KMS-11 (cell line): ENCODE results near the gene UBL7.

ENCODE experiments used
- H2AFZ ChIP-seq: fragments of 200-600 bp; sonication (generic); 2 replicates; pipeline ENCODE4 v1.6.1; 2016; ENCODE audit warnings: antibody characterized with exemption, mixed run types, low read depth
- H3K27ac ChIP-seq: fragments of 200-600 bp; sonication (generic); 2 replicates; pipeline ENCODE4 v1.6.1; 2016; ENCODE audit warnings: mild to moderate bottlenecking, mixed run types
- H3K27me3 ChIP-seq: fragments of 200-600 bp; sonication (generic); 2 replicates; pipeline ENCODE4 v1.6.1; 2017; ENCODE audit warnings: mild to moderate bottlenecking, low read depth, mixed run types, moderate library complexity; ENCODE audit not compliant: insufficient read depth
- H3K36me3 ChIP-seq: fragments of 200-600 bp; sonication (generic); 2 replicates; pipeline ENCODE4 v1.6.1; 2017; ENCODE audit warnings: mild to moderate bottlenecking, mixed run types; ENCODE audit not compliant: insufficient read depth
- H3K4me1 ChIP-seq: fragments of 200-600 bp; sonication (generic); 2 replicates; pipeline ENCODE4 v1.6.1; 2016; ENCODE audit warnings: mild to moderate bottlenecking, low read depth, mixed run types; ENCODE audit not compliant: poor library complexity, severe bottlenecking
- H3K4me2 ChIP-seq: fragments of 200-600 bp; sonication (generic); 2 replicates; pipeline ENCODE4 v1.7.0; 2016; ENCODE audit warnings: mild to moderate bottlenecking, mixed run types
- H3K4me3 ChIP-seq: fragments of 200-600 bp; sonication (generic); IDR thresholded peaks from 2 replicates; pipeline ENCODE4 v1.6.1; 2017; ENCODE audit warnings: low read depth, low read length, mixed read lengths; ENCODE audit not compliant: insufficient read depth
- H3K79me2 ChIP-seq: fragments of 200-600 bp; sonication (generic); 2 replicates; pipeline ENCODE4 v1.6.1; 2016; ENCODE audit warnings: low read depth, mixed run types; ENCODE audit not compliant: insufficient read depth
- H3K9ac ChIP-seq: fragments of 200-600 bp; sonication (generic); 2 replicates; pipeline ENCODE4 v1.6.1; 2016; ENCODE audit warnings: mild to moderate bottlenecking, mixed run types
- H4K20me1 ChIP-seq: fragments of 200-600 bp; sonication (generic); 2 replicates; pipeline ENCODE4 v1.6.1; 2016; ENCODE audit warnings: mild to moderate bottlenecking, mixed run types; ENCODE audit not compliant: insufficient read depth
- TF ChIP-seq, protein P1 (sequence below): fragments of 200-600 bp; sonication (generic); conservative IDR thresholded peaks from 2 replicates; pipeline ENCODE4 v1.6.1; 2017; ENCODE audit warnings: low read depth, mild to moderate bottlenecking, antibody characterized with exemption, low read length, moderate library complexity, mixed read lengths

UBL7 gene

GRCh38 chr15:74410502-74410901, 50.5 kb downstream of the UBL7 start:
- Histone ChIP-seq H3K4me3 (no peak overlapping the region), H3K27me3 (no peaks in the 10 kb centered on the region), H2AFZ (no peak overlapping the region), H3K9ac (no peak overlapping the region), H3K4me2 (no peak overlapping the region), H3K79me2 (no peaks in the 10 kb centered on the region), H3K4me1 (peaks cover 14% of the 10 kb centered on the region), H3K27ac (no peak overlapping the region), H3K36me3 (no peaks in the 10 kb centered on the region), H4K20me1 (no peaks in the 10 kb centered on the region)
- TF ChIP-seq, protein P1, sequence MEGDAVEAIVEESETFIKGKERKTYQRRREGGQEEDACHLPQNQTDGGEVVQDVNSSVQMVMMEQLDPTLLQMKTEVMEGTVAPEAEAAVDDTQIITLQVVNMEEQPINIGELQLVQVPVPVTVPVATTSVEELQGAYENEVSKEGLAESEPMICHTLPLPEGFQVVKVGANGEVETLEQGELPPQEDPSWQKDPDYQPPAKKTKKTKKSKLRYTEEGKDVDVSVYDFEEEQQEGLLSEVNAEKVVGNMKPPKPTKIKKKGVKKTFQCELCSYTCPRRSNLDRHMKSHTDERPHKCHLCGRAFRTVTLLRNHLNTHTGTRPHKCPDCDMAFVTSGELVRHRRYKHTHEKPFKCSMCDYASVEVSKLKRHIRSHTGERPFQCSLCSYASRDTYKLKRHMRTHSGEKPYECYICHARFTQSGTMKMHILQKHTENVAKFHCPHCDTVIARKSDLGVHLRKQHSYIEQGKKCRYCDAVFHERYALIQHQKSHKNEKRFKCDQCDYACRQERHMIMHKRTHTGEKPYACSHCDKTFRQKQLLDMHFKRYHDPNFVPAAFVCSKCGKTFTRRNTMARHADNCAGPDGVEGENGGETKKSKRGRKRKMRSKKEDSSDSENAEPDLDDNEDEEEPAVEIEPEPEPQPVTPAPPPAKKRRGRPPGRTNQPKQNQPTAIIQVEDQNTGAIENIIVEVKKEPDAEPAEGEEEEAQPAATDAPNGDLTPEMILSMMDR, result no peak

- no peak overlapping the region for H3K9ac ChIP-seq
- no peak overlapping the region for H3K27ac ChIP-seq
- H3K4me3 ChIP-seq, result no peak overlapping the region
- H3K27me3 ChIP-seq, result no peaks in the 10 kb centered on the region
- H2AFZ ChIP-seq, result no peak overlapping the region
- no peak overlapping the region for H3K4me2 ChIP-seq
- H3K4me1 ChIP-seq, result peaks cover 1% of the 10 kb centered on the region
- H3K79me2 ChIP-seq, result no peaks in the 10 kb centered on the region
- TF ChIP-seq, protein P1, result no peak
- no peaks in the 10 kb centered on the region for H4K20me1 ChIP-seq
- H3K36me3 ChIP-seq, result no peaks in the 10 kb centered on the region
Observed at GRCh38 chr15:74409225-74409624, 51.7 kb downstream of the UBL7 start.

- no peaks in the 10 kb centered on the region for H3K4me1 ChIP-seq
- H3K79me2 ChIP-seq, result no peaks in the 10 kb centered on the region
- H3K9ac ChIP-seq, result no peak overlapping the region
- no peak overlapping the region for H2AFZ ChIP-seq
- no peaks in the 10 kb centered on the region for H4K20me1 ChIP-seq
- no peaks in the 10 kb centered on the region for H3K36me3 ChIP-seq
- H3K4me2 ChIP-seq, result no peak overlapping the region
- TF ChIP-seq, protein P1, result no peak
- H3K4me3 ChIP-seq, result no peak overlapping the region
- no peak overlapping the region for H3K27ac ChIP-seq
- H3K27me3 ChIP-seq, result no peaks in the 10 kb centered on the region
Observed at GRCh38 chr15:74408815-74409214, 52.1 kb downstream of the UBL7 start.

DNA sequence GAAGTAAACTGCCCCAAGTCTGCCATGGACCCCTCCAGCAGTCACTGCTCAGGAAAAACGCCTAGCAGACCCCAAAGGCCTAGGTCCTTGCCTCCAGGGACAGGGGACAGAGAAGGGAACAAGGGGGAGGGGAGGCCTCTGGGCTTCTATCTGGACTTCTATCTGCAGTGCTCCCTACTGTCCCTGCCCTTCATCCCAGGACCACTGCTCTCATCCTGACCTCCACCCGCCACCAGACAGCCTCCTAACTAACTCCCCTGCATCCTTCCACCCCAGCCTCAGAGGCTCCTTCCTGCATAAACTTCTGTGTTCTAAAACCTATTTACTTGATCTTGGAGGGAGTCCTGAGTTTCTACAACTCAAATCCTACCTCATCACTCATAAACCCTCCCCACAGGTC, 52.6 kb downstream of the UBL7 start:
- Histone ChIP-seq H3K27me3 (no peaks in the 10 kb centered on the region), H3K4me1 (no peaks in the 10 kb centered on the region), H3K9ac (no peak overlapping the region), H3K4me3 (no peak overlapping the region), H3K27ac (no peak overlapping the region), H3K36me3 (no peaks in the 10 kb centered on the region), H3K4me2 (no peak overlapping the region), H2AFZ (no peak overlapping the region), H3K79me2 (no peaks in the 10 kb centered on the region), H4K20me1 (no peaks in the 10 kb centered on the region)
- TF ChIP-seq, protein P1, result no peak
